ENCODE measurements around the gene NKAIN1.
"Not testable (repeated sequence)": the region's sequence is repeated elsewhere in the genome, so short reads cannot be mapped to it uniquely, and the experiment has no call there.

Gene NKAIN1

DNA sequence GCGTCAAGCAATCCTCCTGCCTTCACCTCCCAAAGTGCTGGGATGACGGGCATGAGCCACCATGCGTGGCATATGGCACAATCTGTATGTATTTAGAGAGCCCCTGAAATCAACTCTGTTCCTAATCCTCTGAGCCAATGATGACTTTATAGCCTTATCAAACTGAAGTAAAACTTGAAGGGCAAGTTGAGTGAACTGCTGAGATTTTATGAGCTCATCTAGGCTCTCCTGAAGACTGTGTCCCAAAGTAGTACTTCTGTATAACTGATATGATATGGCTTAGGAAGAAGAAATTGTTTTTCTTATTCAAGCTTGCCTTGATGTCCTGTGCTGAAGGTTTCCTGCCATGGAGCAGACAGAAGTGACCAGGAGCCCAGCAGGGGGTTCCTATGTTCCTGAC is 23.7 kb upstream of the NKAIN1 start:
- TF ChIP-seq, protein P1, sequence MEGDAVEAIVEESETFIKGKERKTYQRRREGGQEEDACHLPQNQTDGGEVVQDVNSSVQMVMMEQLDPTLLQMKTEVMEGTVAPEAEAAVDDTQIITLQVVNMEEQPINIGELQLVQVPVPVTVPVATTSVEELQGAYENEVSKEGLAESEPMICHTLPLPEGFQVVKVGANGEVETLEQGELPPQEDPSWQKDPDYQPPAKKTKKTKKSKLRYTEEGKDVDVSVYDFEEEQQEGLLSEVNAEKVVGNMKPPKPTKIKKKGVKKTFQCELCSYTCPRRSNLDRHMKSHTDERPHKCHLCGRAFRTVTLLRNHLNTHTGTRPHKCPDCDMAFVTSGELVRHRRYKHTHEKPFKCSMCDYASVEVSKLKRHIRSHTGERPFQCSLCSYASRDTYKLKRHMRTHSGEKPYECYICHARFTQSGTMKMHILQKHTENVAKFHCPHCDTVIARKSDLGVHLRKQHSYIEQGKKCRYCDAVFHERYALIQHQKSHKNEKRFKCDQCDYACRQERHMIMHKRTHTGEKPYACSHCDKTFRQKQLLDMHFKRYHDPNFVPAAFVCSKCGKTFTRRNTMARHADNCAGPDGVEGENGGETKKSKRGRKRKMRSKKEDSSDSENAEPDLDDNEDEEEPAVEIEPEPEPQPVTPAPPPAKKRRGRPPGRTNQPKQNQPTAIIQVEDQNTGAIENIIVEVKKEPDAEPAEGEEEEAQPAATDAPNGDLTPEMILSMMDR (IDR thresholded peaks at IDR 0.05; ENCODE audit: low read depth, low read length): no peak
- no peak for DNase-seq (ENCODE audit: extremely low read depth, low read depth)

DNA sequence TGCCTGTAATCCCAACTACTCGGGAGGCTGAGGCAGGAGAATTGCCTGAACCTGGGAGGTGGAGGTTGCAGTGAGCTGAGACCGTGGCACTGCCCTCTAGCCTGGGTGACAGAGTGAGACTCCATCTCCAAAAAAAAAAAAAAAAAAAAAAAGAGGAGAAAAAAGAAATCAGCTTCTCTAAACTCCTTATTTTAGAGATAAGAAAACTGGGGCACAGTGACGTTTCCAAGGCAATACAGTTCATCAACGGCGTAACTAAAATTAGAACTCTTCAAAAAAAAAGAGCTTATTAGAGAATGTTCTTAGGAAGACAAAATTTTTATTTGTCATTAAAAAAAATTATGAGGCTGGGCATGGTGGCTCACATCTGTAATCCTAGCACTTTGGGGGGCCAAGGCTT is 22.7 kb upstream of the NKAIN1 start:
- not testable (repeated sequence) for DNase-seq (ENCODE audit: extremely low read depth, low read depth)

DNA sequence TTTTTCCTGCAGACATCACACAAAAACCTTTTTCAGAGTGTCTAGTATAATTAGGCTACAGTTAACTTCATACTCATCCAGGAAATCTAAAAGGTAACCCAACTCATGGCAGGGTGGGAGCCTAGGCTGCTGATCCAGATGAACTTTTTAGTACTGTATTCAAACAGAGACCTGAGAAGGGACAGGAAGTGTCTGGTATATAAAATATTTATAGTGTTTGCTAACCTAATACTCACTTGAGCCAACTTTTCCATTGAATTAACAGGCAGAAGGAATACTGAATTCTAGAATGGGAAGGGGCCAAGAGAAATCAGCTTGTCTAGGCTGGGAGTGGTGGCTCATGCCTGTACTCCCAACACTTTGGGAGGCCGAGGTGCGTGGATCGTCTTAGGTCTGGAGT is 22.2 kb upstream of the NKAIN1 start:
- TF ChIP-seq, protein P1 (IDR thresholded peaks at IDR 0.05; ENCODE audit: low read depth, low read length): no peak
- DNase-seq (ENCODE audit: extremely low read depth, low read depth): no peak

DNA sequence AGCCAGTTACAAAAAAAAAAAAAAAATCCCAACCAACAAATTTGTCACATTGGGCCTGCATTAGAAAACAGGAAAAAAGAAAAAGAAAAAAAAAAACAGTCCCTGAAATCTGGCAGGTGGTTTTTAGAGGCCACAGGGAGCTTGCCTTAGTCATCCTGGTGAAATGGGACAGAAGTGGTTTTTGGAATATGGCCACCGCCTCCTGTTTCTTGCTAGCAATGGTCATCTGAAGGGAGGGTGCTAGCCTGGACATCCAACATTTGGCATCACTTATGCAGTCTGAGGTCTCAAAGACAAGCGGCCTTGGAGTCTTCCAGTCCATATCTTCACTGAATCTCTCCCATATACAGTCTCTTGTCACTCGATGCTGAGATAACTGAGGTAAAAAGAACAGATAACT is 20.1 kb upstream of the NKAIN1 start:
- no peak for DNase-seq (ENCODE audit: extremely low read depth, low read depth)
- TF ChIP-seq, protein P1 (IDR thresholded peaks at IDR 0.05; ENCODE audit: low read depth, low read length): no peak

DNA sequence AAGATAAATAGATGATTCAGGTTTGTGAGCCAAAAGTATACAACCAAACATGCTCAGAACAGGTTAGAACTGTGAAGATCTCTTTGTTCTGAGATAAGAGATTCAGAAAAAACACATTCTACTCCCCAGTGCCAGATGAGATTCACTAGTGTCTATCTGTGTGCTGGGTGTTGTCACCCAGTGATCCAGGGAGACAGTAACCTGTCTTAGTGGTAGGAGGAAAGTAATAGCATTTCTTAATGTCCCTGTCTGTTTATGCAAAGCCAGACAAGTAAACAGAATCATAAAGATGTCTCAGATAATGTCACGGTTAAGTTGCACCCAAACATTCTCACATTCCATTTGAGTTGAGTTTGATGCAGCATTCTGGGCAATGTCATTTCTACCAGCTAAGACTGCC is 18.9 kb upstream of the NKAIN1 start:
- DNase-seq (ENCODE audit: extremely low read depth, low read depth): no peak
- TF ChIP-seq, protein P1 (IDR thresholded peaks at IDR 0.05; ENCODE audit: low read depth, low read length): no peak

DNA sequence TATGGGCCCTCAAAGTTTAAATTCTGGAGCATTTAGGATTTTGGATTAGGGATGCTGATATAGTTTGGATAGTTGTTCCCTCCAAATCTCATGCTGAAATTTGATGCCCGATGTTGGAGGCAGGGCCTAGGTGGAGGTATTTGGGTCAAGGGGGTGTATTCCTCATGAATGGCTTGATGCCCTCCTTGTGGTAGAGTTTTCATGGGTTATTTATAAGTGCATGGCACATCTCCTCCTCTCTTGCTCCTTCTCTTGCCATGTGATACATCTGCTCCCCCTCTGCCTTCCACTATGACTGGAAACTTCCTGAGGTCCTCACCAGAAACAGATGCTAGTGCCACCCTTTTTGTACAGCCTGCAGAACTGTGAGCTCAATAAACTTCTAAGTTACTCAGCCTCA is 17.5 kb upstream of the NKAIN1 start:
- TF ChIP-seq, protein P1 (IDR thresholded peaks at IDR 0.05; ENCODE audit: low read depth, low read length): no peak
- DNase-seq (ENCODE audit: extremely low read depth, low read depth): no peak

DNA sequence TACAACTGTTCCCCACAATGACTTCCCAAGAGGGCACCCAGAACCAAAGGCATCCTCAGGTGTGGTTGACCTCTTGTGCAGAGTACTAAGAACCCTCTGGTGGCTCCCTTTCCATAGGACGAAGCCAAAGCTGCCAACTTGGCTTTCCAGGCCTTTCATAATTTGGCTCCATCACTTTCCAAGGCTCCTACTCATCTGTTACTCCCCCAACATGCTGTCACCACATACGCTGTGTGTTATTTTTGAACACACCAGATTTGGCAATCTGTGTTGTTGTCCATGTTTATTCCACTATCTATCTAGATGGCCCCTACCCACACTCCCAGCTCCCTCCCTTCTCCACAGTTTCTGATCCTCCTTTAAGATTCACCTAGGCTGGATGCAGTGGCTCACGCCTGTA is 10.2 kb upstream of the NKAIN1 start:
- TF ChIP-seq, protein P1 (IDR thresholded peaks at IDR 0.05; ENCODE audit: low read depth, low read length): no peak
- DNase-seq (ENCODE audit: extremely low read depth, low read depth): no peak

DNA sequence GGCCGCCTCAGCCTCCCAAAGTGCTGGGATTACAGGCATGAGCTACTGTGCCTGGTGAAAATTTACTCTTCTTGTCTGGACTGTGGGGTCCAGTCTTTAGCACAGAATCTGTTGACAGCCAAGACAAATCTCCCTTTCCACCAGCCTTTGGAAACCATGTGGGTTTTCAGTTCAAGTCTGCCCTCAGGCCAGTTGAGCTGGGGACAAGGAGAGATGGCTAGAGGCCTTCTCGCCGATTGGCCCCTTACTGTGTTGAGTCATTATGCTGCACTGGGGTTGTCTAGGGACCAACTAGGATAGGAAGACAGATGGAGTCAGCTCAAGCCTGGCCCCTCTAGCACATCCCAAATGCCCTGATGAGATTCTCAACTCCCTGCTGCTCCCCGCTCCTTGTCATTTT is 8.6 kb upstream of the NKAIN1 start:
- DNase-seq (ENCODE audit: extremely low read depth, low read depth): no peak
- TF ChIP-seq, protein P1 (IDR thresholded peaks at IDR 0.05; ENCODE audit: low read depth, low read length): no peak

Data from AG09319 (cell line).